Stimulated activated naive CD8-positive, alpha-beta T cell treated with anti-CD3 and anti-CD28 coated beads, Interleukin-15, Interleukin-2, amounts not matched to agents 100 ng/mL and 50 ng/mL, for 24 hours (primary cell): ENCODE data around the gene ENTPD1.
"Not testable (repeated sequence)": the region's sequence is repeated elsewhere in the genome, so short reads cannot be mapped to it uniquely, and the experiment has no call there.

Experiments
- H3K27ac Mint-ChIP-seq: one replicate; pipeline ENCODE4 v1.8.0; 2021; ENCODE audit warnings: mild to moderate bottlenecking, mixed read lengths
- H3K27me3 Mint-ChIP-seq: one replicate; pipeline ENCODE4 v1.8.0; 2021; ENCODE audit warnings: mixed read lengths
- H3K36me3 Mint-ChIP-seq: one replicate; pipeline ENCODE4 v1.8.0; 2021; ENCODE audit warnings: low read depth, mixed read lengths
- H3K4me1 Mint-ChIP-seq: one replicate; pipeline ENCODE4 v1.8.0; 2021; ENCODE audit warnings: low read depth, mixed read lengths
- H3K4me3 Mint-ChIP-seq: one replicate; pipeline ENCODE4 v1.8.0; 2021; ENCODE audit warnings: mild to moderate bottlenecking, mixed read lengths
- H3K9me3 Mint-ChIP-seq: one replicate; pipeline ENCODE4 v1.8.0; 2021; ENCODE audit warnings: mixed read lengths

ENTPD1 gene

DNA sequence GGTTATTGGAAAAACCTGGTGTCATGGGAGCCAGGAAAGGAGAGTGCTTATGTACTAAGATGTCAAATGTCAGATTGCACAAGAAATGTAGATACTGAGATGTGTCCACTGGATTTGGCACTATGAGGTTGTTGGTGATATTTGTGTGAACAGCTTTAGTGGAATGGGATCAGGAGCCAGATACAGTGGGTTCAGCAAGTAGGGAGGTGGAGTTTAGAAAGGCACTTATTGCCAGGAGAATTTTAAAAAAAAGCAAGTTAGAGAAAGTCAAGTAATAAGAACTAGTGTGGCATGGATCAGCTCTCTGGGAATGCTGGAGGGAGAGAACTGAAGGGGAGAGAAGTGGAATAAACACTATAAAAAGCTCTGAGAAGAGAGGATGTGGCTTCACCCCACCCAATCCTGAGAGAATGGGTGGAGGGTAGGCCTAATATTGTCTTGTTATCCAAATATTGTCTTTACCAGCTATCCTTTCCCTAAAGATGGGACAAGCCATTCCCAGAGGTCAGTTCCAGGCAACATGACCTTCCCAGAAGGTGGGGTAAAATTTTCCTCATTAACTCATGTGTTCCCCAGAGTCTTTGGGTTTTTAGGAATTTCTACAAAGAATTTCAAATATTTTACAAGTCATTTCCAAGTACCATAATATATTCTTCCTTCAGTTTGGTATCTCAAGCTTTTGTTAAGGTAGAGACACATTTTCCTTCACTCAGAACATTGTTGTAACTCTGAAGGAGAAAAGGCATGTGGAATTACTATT lies 42.3 kb downstream of the ENTPD1 start:
- Mint-ChIP-seq H3K36me3 (peaks cover 2% of the 10 kb centered on the region), H3K4me3 (no peak overlapping the region), H3K9me3 (no peaks in the 10 kb centered on the region), H3K27ac (no peak overlapping the region), H3K4me1 (peaks cover 32% of the 10 kb centered on the region), H3K27me3 (peaks cover 8% of the 10 kb centered on the region)

- H3K27me3 Mint-ChIP-seq = peaks cover 12% of the 10 kb centered on the region
- peak overlapping the region; percentile 61 for H3K27ac Mint-ChIP-seq
- not testable (repeated sequence) for H3K36me3 Mint-ChIP-seq, H3K9me3 Mint-ChIP-seq, H3K4me3 Mint-ChIP-seq
- H3K4me1 Mint-ChIP-seq = peaks cover 16% of the 10 kb centered on the region
Measured at GRCh38 chr10:95800286-95800685, 44.3 kb downstream of the ENTPD1 start.

DNA sequence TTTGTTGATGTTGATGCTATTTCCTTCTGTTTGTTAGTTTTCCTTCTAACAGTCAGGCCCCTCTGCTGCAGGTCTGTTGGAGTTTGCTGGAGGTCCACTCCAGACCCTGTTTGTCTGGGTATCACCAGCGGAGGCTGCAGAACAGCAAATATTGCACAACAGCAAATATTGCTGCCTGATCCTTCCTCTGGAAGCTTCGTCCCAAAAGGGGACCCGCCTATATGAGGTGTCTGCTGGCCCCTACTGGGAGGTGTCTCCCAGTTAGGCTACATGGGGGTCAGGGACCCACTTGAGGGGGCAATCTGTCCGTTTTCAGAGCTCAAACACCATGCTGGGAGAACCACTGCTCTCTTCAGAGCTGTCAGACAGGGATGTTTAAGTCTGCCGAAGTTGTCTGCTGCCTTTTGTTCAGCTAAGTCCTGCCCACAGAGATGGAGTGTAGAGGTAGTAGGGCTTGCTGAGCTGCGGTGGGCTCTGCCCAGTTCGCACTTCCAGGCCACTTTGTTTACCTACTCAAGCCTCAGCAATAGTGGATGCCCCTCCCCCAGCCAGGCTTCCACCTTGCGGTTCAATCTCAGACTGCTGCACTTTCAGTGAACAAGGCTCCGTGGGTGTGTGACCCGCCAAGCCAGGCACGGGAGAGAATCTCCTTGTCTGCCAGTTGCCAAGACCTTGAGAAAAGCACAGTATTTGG lies 50.9 kb downstream of the ENTPD1 start:
- peaks cover 31% of the 10 kb centered on the region for H3K27me3 Mint-ChIP-seq
- H3K36me3 Mint-ChIP-seq, H3K9me3 Mint-ChIP-seq, H3K4me1 Mint-ChIP-seq, H3K4me3 Mint-ChIP-seq, H3K27ac Mint-ChIP-seq: not testable (repeated sequence)

DNA sequence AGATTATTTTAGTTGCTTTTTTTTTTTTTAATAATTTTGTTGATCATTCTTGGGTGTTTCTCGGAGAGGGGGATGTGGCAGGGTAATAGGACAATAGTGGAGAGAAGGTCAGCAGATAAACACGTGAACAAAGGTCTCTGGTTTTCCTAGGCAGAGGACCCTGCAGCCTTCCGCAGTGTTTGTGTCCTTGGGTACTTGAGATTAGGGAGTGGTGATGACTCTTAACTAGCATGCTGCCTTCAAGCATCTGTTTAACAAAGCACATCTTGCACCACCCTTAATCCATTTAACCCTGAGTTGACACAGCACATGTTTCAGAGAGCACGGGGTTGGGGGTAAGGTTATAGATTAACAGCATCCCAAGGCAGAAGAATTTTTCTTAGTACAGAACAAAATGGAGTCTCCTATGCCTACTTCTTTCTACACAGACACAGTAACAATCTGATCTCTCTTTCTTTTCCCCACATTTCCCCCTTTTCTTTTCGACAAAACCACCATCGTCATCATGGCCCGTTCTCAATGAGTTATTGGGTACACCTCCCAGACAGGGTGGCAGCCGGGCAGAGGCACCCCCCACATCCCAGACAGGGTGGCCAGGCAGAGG lies 52.8 kb downstream of the ENTPD1 start:
- not testable (repeated sequence) for H3K9me3 Mint-ChIP-seq, H3K4me1 Mint-ChIP-seq, H3K4me3 Mint-ChIP-seq, H3K36me3 Mint-ChIP-seq, H3K27ac Mint-ChIP-seq
- H3K27me3 Mint-ChIP-seq = peaks cover 27% of the 10 kb centered on the region

DNA sequence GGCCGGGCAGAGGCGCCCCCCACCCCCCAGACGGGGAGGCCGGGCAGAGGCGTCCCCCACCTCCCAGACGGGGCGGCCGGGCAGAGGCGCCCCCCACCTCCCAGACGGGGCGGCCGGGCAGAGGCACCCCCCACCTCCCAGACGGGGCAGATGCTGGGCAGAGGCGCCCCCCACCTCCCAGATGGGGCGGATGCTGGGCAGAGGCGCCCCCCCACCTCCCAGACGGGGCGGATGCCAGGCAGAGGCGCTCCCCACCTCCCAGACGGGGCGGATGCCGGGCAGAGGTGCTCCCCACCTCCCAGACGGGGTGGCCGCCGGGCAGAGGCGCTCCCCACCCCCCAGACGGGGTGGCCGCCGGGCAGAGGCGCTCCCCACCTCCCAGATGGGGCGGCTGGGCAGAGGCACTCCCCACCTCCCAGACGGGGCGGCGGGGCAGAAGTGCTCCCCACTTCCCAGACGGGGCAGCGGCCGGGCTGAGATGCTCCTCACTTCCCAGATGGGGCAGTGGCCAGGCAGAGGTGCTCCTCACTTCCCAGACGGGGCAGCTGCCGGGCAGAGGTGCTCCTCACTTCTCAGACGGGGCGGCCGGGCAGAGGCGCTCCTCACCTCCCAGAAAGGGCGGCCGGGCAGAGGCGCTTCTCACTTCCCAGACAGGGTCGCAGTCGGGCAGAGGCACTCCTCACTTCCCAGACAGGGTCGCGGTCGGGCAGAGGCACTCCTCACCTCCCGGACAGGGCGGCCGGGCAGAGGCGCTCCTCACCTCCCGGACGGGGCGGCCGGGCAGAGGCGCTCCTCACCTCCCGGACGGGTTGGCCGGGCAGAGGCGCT lies 53.6 kb downstream of the ENTPD1 start:
- Mint-ChIP-seq H3K9me3 (no peaks in the 10 kb centered on the region), H3K27me3 (peaks cover 27% of the 10 kb centered on the region), H3K4me1 (peaks cover 10% of the 10 kb centered on the region), H3K27ac (no peak overlapping the region), H3K36me3 (peaks cover 3% of the 10 kb centered on the region), H3K4me3 (no peak overlapping the region)

DNA sequence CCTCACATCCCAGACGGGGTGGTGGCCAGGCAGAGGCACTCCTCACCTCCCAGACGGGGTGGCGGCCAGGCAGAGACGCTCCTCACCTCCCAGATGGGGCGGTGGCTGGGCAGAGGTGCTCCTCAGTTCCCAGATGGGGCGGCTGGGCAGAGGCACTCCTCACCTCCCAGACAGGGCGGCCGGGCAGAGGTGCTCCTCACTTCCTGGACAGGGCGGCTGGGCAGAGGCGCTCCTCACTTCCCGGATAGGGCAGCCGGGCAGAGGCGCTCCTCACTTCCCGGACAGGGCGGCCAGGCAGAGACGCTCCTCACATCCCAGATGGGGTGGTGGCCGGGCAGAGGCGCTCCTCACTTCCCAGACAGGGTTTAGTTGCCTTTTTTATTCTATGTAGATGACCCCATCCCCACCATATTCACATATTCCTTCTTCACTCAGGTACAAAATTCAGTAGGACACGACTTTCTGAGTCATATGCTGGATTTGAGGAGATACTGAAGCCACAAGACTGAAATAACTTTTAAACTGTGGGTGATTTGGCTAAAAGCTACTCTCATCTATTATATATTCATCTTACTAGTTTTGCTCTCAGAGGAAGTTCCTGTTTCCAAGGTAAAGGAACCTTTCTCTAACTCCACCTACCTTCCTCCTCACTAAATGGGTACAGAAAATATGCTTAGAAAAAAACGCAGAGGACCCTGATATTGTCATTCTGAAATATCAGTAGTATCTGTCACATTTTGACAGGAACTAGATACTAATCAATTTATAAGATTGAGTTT lies 54.4 kb downstream of the ENTPD1 start:
- H3K9me3 Mint-ChIP-seq = no peaks in the 10 kb centered on the region
- no peak overlapping the region for H3K27ac Mint-ChIP-seq
- H3K4me1 Mint-ChIP-seq = peaks cover 14% of the 10 kb centered on the region
- H3K36me3 Mint-ChIP-seq = peaks cover 3% of the 10 kb centered on the region
- H3K27me3 Mint-ChIP-seq = peaks cover 27% of the 10 kb centered on the region
- no peak overlapping the region for H3K4me3 Mint-ChIP-seq

GRCh38 chr10:95813054-95813685 lies 57.2 kb downstream of the ENTPD1 start:
- no peak overlapping the region for H3K27ac Mint-ChIP-seq
- H3K4me3 Mint-ChIP-seq = no peak overlapping the region
- H3K27me3 Mint-ChIP-seq = peaks cover 15% of the 10 kb centered on the region
- no peaks in the 10 kb centered on the region for H3K9me3 Mint-ChIP-seq
- peaks cover 3% of the 10 kb centered on the region for H3K36me3 Mint-ChIP-seq
- peaks cover 12% of the 10 kb centered on the region for H3K4me1 Mint-ChIP-seq

- H3K36me3 Mint-ChIP-seq = peaks cover 3% of the 10 kb centered on the region
- no peak overlapping the region for H3K4me3 Mint-ChIP-seq
Measured at GRCh38 chr10:95814011-95814727, 58.2 kb downstream of the ENTPD1 start.

GRCh38 chr10:95815133-95815532 lies 59.2 kb downstream of the ENTPD1 start:
- Mint-ChIP-seq H3K4me3 (no peak overlapping the region), H3K27ac (no peak overlapping the region), H3K36me3 (peaks cover 3% of the 10 kb centered on the region), H3K27me3 (peaks cover 16% of the 10 kb centered on the region), H3K4me1 (peaks cover 19% of the 10 kb centered on the region), H3K9me3 (no peaks in the 10 kb centered on the region)

More at GRCh38 chr10:95814011-95814727, 58.2 kb downstream of the ENTPD1 start:
- no peaks in the 10 kb centered on the region for H3K9me3 Mint-ChIP-seq
- H3K27me3 Mint-ChIP-seq = peaks cover 12% of the 10 kb centered on the region
- peaks cover 12% of the 10 kb centered on the region for H3K4me1 Mint-ChIP-seq
- H3K27ac Mint-ChIP-seq = no peak overlapping the region

- no peak overlapping the region for H3K4me3 Mint-ChIP-seq
- H3K4me1 Mint-ChIP-seq = peaks cover 25% of the 10 kb centered on the region
- no peaks in the 10 kb centered on the region for H3K36me3 Mint-ChIP-seq
- no peaks in the 10 kb centered on the region for H3K9me3 Mint-ChIP-seq
- peaks cover 16% of the 10 kb centered on the region for H3K27me3 Mint-ChIP-seq
- H3K27ac Mint-ChIP-seq = no peak overlapping the region
Measured at GRCh38 chr10:95815701-95816240, 59.8 kb downstream of the ENTPD1 start.

- Mint-ChIP-seq H3K27me3 (peaks cover 21% of the 10 kb centered on the region), H3K4me3 (no peak overlapping the region), H3K36me3 (no peaks in the 10 kb centered on the region), H3K4me1 (peaks cover 30% of the 10 kb centered on the region), H3K27ac (no peak overlapping the region), H3K9me3 (no peaks in the 10 kb centered on the region)
Measured at GRCh38 chr10:95818010-95818409, 62.0 kb downstream of the ENTPD1 start.

DNA sequence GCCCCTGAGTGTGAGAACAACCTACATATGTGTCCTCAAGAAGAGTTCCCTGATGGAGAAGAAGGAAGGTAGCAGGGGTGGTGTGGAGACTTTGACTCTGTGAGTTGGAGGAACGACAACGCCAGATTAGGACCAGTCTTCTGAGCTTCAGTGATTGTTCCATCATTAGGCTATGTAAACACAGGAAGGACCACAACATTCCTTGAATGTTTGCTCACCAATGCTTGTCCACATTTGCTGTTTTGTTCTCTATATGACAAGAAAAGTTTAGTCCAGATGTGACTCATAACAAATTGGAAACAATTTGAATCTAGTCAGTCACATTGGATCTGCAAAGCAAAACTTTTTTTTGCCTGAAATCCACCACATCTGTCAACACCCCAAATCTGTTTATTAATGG lies 62.7 kb downstream of the ENTPD1 start:
- Mint-ChIP-seq H3K27ac (no peak overlapping the region), H3K4me3 (no peak overlapping the region), H3K36me3 (no peaks in the 10 kb centered on the region)

GRCh38 chr10:95819620-95820329 lies 63.8 kb downstream of the ENTPD1 start:
- no peak overlapping the region for H3K4me3 Mint-ChIP-seq
- H3K27me3 Mint-ChIP-seq = peaks cover 22% of the 10 kb centered on the region
- H3K27ac Mint-ChIP-seq = peak overlapping the region; percentile 53
- H3K36me3 Mint-ChIP-seq = no peaks in the 10 kb centered on the region
- no peaks in the 10 kb centered on the region for H3K9me3 Mint-ChIP-seq
- peaks cover 20% of the 10 kb centered on the region for H3K4me1 Mint-ChIP-seq

More for the DNA sequence above, 62.7 kb downstream of the ENTPD1 start:
- Mint-ChIP-seq H3K9me3 (no peaks in the 10 kb centered on the region), H3K4me1 (peaks cover 30% of the 10 kb centered on the region), H3K27me3 (peaks cover 24% of the 10 kb centered on the region)
